ENCODE results near the gene ORC3. TPM values are rescaled to one million over a fixed set of nuclear protein-coding genes. Genes with fewer than 3 reads are reported as not detected.

ORC3 gene
- total RNA-seq, 1 experiment from 2014 or later, result 33.8 TPM

GRCh38 chr6:87617405-87617804 lies 27.5 kb downstream of the ORC3 start:
- Histone ChIP-seq H3K9me3 (no peaks in the 10 kb centered on the region), H3K27me3 (replicated peaks; ENCODE audit: control insufficient read depth, insufficient read depth, low read length) (no peaks in the 10 kb centered on the region), H3K4me3 (ENCODE audit: low read depth, low read length) (no peak overlapping the region), H3K36me3 (ENCODE audit: control insufficient read depth, insufficient read depth, low read length) (no peaks in the 10 kb centered on the region; the same call in 1 of the 2 replicates), H3K4me1 (no peaks in the 10 kb centered on the region)
- BruUV-seq (replicated peaks), result no TSS peak
- Mint-ChIP-seq H3K9me3 (ENCODE audit: unreplicated experiment) (no peaks in the 10 kb centered on the region), H3K4me3 (ENCODE audit: unreplicated experiment) (no peak overlapping the region), H3K4me1 (ENCODE audit: low read depth, unreplicated experiment) (no peaks in the 10 kb centered on the region), H3K27me3 (ENCODE audit: insufficient read depth, unreplicated experiment) (no peaks in the 10 kb centered on the region), H3K27ac (ENCODE audit: unreplicated experiment) (no peak overlapping the region), H3K36me3 (ENCODE audit: insufficient read depth, unreplicated experiment) (peaks cover 30% of the 10 kb centered on the region)
- intact Hi-C loops (cut with micrococcal nuclease; ENCODE audit: unreplicated experiment), result no loop called here
- no peak for DNase-seq
- no peak for TF ChIP-seq CTCF (IDR thresholded peaks at IDR 0.05; ENCODE audit: insufficient read depth in 1 of 2, low read depth in 1 of 2, low read length in 1 of 2, severe bottlenecking in 1 of 2, unreplicated experiment in 1 of 2)
- CTCF ChIA-PET, result no interaction called here
- POLR2A ChIA-PET, result no interaction called here

- ChIA-PET POLR2A (no interaction called here), CTCF (no interaction called here)
- BruUV-seq (replicated peaks), result no TSS peak
- H3K4me3 ChIP-seq (ENCODE audit: low read depth, low read length), result no peak overlapping the region
- no peak for TF ChIP-seq CTCF (IDR thresholded peaks at IDR 0.05; ENCODE audit: insufficient read depth in 1 of 2, low read depth in 1 of 2, low read length in 1 of 2, severe bottlenecking in 1 of 2, unreplicated experiment in 1 of 2)
- no peaks in the 10 kb centered on the region for H3K9me3 Mint-ChIP-seq (ENCODE audit: unreplicated experiment)
- peaks cover 25% of the 10 kb centered on the region for H3K36me3 Mint-ChIP-seq (ENCODE audit: insufficient read depth, unreplicated experiment)
- DNase-seq, result no peak
- intact Hi-C loops (cut with micrococcal nuclease; ENCODE audit: unreplicated experiment), result no loop called here
- H3K36me3 ChIP-seq (ENCODE audit: control insufficient read depth, insufficient read depth, low read length), result no peaks in the 10 kb centered on the region; the same call in 1 of the 2 replicates
- H3K27me3 Mint-ChIP-seq (ENCODE audit: insufficient read depth, unreplicated experiment), result no peaks in the 10 kb centered on the region
- no peaks in the 10 kb centered on the region for H3K27me3 ChIP-seq (replicated peaks; ENCODE audit: control insufficient read depth, insufficient read depth, low read length)
- peaks cover 6% of the 10 kb centered on the region for H3K4me1 Mint-ChIP-seq (ENCODE audit: low read depth, unreplicated experiment)
- H3K27ac Mint-ChIP-seq (ENCODE audit: unreplicated experiment), result no peak overlapping the region
- peaks cover 6% of the 10 kb centered on the region; the same call in 1 of the 2 replicates for H3K4me1 ChIP-seq
- H3K9me3 ChIP-seq, result no peaks in the 10 kb centered on the region
- no peak overlapping the region for H3K4me3 Mint-ChIP-seq (ENCODE audit: unreplicated experiment)
Observed at GRCh38 chr6:87618531-87618930, 28.6 kb downstream of the ORC3 start.

GRCh38 chr6:87623248-87623647 lies 33.3 kb downstream of the ORC3 start:
- Mint-ChIP-seq H3K9me3 (ENCODE audit: unreplicated experiment) (no peaks in the 10 kb centered on the region), H3K27me3 (ENCODE audit: insufficient read depth, unreplicated experiment) (no peaks in the 10 kb centered on the region), H3K27ac (ENCODE audit: unreplicated experiment) (no peak overlapping the region), H3K4me1 (ENCODE audit: low read depth, unreplicated experiment) (peaks cover 7% of the 10 kb centered on the region), H3K4me3 (ENCODE audit: unreplicated experiment) (no peak overlapping the region), H3K36me3 (ENCODE audit: insufficient read depth, unreplicated experiment) (peaks cover 14% of the 10 kb centered on the region)
- Histone ChIP-seq H3K27me3 (replicated peaks; ENCODE audit: control insufficient read depth, insufficient read depth, low read length) (no peaks in the 10 kb centered on the region), H3K9me3 (no peaks in the 10 kb centered on the region), H3K4me3 (ENCODE audit: low read depth, low read length) (no peak overlapping the region), H3K36me3 (ENCODE audit: control insufficient read depth, insufficient read depth, low read length) (no peaks in the 10 kb centered on the region), H3K4me1 (peaks cover 7% of the 10 kb centered on the region; the same call in 1 of the 2 replicates)
- CTCF ChIA-PET, result no interaction called here
- intact Hi-C loops (cut with micrococcal nuclease; ENCODE audit: unreplicated experiment), result no loop called here
- POLR2A ChIA-PET, result no interaction called here
- BruUV-seq (replicated peaks), result no TSS peak
- TF ChIP-seq CTCF (IDR thresholded peaks at IDR 0.05; ENCODE audit: insufficient read depth in 1 of 2, low read depth in 1 of 2, low read length in 1 of 2, severe bottlenecking in 1 of 2, unreplicated experiment in 1 of 2), result no peak
- DNase-seq, result peak in 1 of 2 experiments; percentile 5

All from Caco-2 (cell line).